ENCODE results near the gene SPPL3.

- TF ChIP-seq ATF3 (CRISPR knock-in tag; conservative IDR thresholded peaks at IDR 0.05) (no peak), CTCF (IDR thresholded peaks at IDR 0.05) (no peak), MAX (CRISPR knock-in tag; IDR thresholded peaks at IDR 0.05) (no peak), E2F5 (CRISPR knock-in tag; IDR thresholded peaks at IDR 0.05) (no peak)
Observed at GRCh38 chr12:120810021-120810420, 94.1 kb downstream of the SPPL3 start.
